HepG2 (cell line): ENCODE results near the gene ASTN2. TPM values are rescaled to one million over a fixed set of nuclear protein-coding genes. Genes with fewer than 3 reads are reported as not detected.

Source experiments
- ATAC-seq: fragments of 200-7000 bp; cut with Tn5 transposase; 3 replicates; pipeline ENCODE4 v1.9.1; 2020; ENCODE audit warnings: mild to moderate bottlenecking, moderate library complexity
- BruUV-seq: library from RNA; stranded (reverse); fragments of 400-500 nt; replicated peaks from 2 replicates; lab custom pipeline; 2021; lab: Mats Ljungman, UMichigan
- CTCF ChIA-PET: fragments of 300-600 bp; formaldehyde crosslinking; extraction: SDS; loops from one replicate; lab custom pipeline; 2021; ENCODE audit warnings: low total read pairs, inconsistent platforms, low intra/inter-chr PET ratio; lab: Yijun Ruan, JAX
- POLR2A ChIA-PET: fragments of 350-600 bp; sonication (Branson Sonifier 250); formaldehyde crosslinking; loops from one replicate; lab custom pipeline; 2020; ENCODE audit warnings: antibody characterized with exemption, inconsistent platforms; lab: Yijun Ruan, JAX
- DNase-seq: peaks from one replicate; pipeline ENCODE4 v3.0.0-alpha.2; 2015; ENCODE audit warnings: low spot score
- FAIRE-seq: peaks from 3 replicates; lab custom pipeline; 2011; peaks lifted over from hg19 to GRCh38; lab: Jason Lieb, UNC
- H2AFZ ChIP-seq: one replicate; pipeline ENCODE4 v1.6.1; 2011; ENCODE audit warnings: low read length, inconsistent platforms
- H3K27ac ChIP-seq: fragments of 300-600 bp; 3 replicates; pipeline ENCODE4 v1.8.0; 2011; ENCODE audit warnings: mixed run types, mild to moderate bottlenecking, mixed read lengths, low read length, inconsistent platforms; ENCODE audit not compliant: insufficient read depth; ENCODE audit errors: extremely low read length
- H3K27me3 ChIP-seq, 2 experiments: fragments of 200-600 bp in 1 of 2; 2 replicates in 1 of 2; 3 replicates in 1 of 2; pipeline versions ENCODE4 v1.6.0 to v1.8.0; 2011; ENCODE audit warnings: low read length in 2 of 2, mild to moderate bottlenecking in 2 of 2, moderate library complexity in 2 of 2, inconsistent platforms in 1 of 2; ENCODE audit not compliant: insufficient read depth in 2 of 2, control insufficient read depth in 1 of 2
- H3K36me3 ChIP-seq, 2 experiments: fragments of 200-600 bp in 1 of 2; replicated peaks in 1 of 2; 2 replicates in 1 of 2; 3 replicates in 1 of 2; pipeline versions ENCODE4 v1.5.1 to v1.8.0; 2011; ENCODE audit warnings: low read length in 2 of 2, inconsistent platforms in 1 of 2; ENCODE audit not compliant: insufficient read depth in 2 of 2, control insufficient read depth in 1 of 2
- H3K4me1 ChIP-seq: 2 replicates; pipeline ENCODE4 v1.5.1; 2012; ENCODE audit warnings: low read length, inconsistent platforms; ENCODE audit not compliant: insufficient read depth
- H3K4me2 ChIP-seq: 2 replicates; pipeline ENCODE4 v1.6.0; 2011; ENCODE audit warnings: low read depth, low read length, inconsistent platforms
- H3K4me3 ChIP-seq, 3 experiments: fragments of 200-600 bp in 1 of 3; sonication (generic), shearing (Covaris generic) in 1 of 3; replicated peaks in 1 of 3; 2 replicates each; pipeline ENCODE4 v1.5.1; 2011 to 2016; ENCODE audit warnings: low read length in 3 of 3, inconsistent platforms in 2 of 3, low read depth in 2 of 3, mild to moderate bottlenecking in 2 of 3, control low read depth in 1 of 3, mixed read lengths in 1 of 3; ENCODE audit not compliant: insufficient read depth in 1 of 3
- H3K79me2 ChIP-seq: one replicate; pipeline ENCODE4 v1.6.1; 2011; ENCODE audit warnings: low read length, inconsistent platforms; ENCODE audit not compliant: insufficient read depth
- H3K9ac ChIP-seq: 2 replicates; pipeline ENCODE4 v1.6.0; 2011; ENCODE audit warnings: mild to moderate bottlenecking, low read depth, low read length, inconsistent platforms; ENCODE audit not compliant: insufficient read depth
- H3K9me3 ChIP-seq: 2 replicates; pipeline ENCODE4 v1.5.1; 2012; ENCODE audit warnings: mild to moderate bottlenecking, low read length
- H4K20me1 ChIP-seq: 2 replicates; pipeline ENCODE4 v1.6.0; 2011; ENCODE audit warnings: inconsistent platforms, mild to moderate bottlenecking, low read length, moderate library complexity; ENCODE audit not compliant: insufficient read depth
- CENPX ChIP-seq: sonication (generic); formaldehyde crosslinking; IDR thresholded peaks from 2 replicates; pipeline ENCODE4 v1.9.0; 2021; ENCODE audit warnings: mild to moderate bottlenecking, missing genetic modification reagents, moderate library complexity
- HOXA3 ChIP-seq: sonication (generic); formaldehyde crosslinking; IDR thresholded peaks from 2 replicates; pipeline ENCODE4 v1.5.0; 2020; ENCODE audit warnings: missing genetic modification reagents
- IKZF4 ChIP-seq: sonication (generic); formaldehyde crosslinking; IDR thresholded peaks from 2 replicates; pipeline ENCODE4 v1.5.1; 2020; ENCODE audit warnings: borderline replicate concordance, mild to moderate bottlenecking, low read depth, missing genetic modification reagents; ENCODE audit errors: not compliant biosample characterization
- IKZF5 ChIP-seq: IDR thresholded peaks from 2 replicates; pipeline ENCODE4 v1.6.1; 2018; ENCODE audit warnings: missing genetic modification reagents, mild to moderate bottlenecking, missing compliant biosample characterization
- KMT2A ChIP-seq: sonication (generic); formaldehyde crosslinking; IDR thresholded peaks from 2 replicates; pipeline ENCODE4 v1.4.0; 2020; ENCODE audit warnings: missing genetic modification reagents
- PTBP1 ChIP-seq: fragments of 200-400 bp; formaldehyde crosslinking; IDR thresholded peaks from 2 replicates; pipeline ENCODE4 v1.6.1; 2018; ENCODE audit warnings: low read length, low read depth; ENCODE audit not compliant: poor library complexity, severe bottlenecking
- SCMH1 ChIP-seq: sonication (generic); formaldehyde crosslinking; IDR thresholded peaks from 2 replicates; pipeline ENCODE4 v1.9.0; 2021; ENCODE audit warnings: missing genetic modification reagents, mild to moderate bottlenecking, borderline replicate concordance
- SIN3B ChIP-seq: fragments of 150-350 bp; IDR thresholded peaks from 2 replicates; pipeline ENCODE4 v1.6.1; 2014; ENCODE audit warnings: low read length
- SP140L ChIP-seq: sonication (generic); formaldehyde crosslinking; IDR thresholded peaks from 2 replicates; pipeline ENCODE4 v1.4.0; 2020; ENCODE audit warnings: missing genetic modification reagents, borderline replicate concordance
- SP4 ChIP-seq: sonication (generic); formaldehyde crosslinking; IDR thresholded peaks from 2 replicates; pipeline ENCODE4 v1.8.1; 2023; ENCODE audit warnings: mild to moderate bottlenecking, missing genetic modification reagents
- SRY ChIP-seq: sonication (generic); formaldehyde crosslinking; IDR thresholded peaks from 2 replicates; pipeline ENCODE4 v1.8.0; 2022; ENCODE audit warnings: mild to moderate bottlenecking, missing genetic modification reagents
- TCF7 ChIP-seq: sonication (generic); IDR thresholded peaks from 2 replicates; pipeline ENCODE4 v1.6.1; 2016; ENCODE audit warnings: antibody characterized with exemption, low read depth
- THRA ChIP-seq: sonication (generic); formaldehyde crosslinking; IDR thresholded peaks from 2 replicates; pipeline ENCODE4 v1.4.0; 2020; ENCODE audit warnings: missing genetic modification reagents, borderline replicate concordance
- ZFP36L2 ChIP-seq: sonication (generic); formaldehyde crosslinking; IDR thresholded peaks from 2 replicates; pipeline ENCODE4 v1.4.0; 2020; ENCODE audit warnings: missing genetic modification reagents
- ZNF335 ChIP-seq: sonication (generic); formaldehyde crosslinking; IDR thresholded peaks from 2 replicates; pipeline ENCODE4 v1.4.0; 2020; ENCODE audit warnings: missing genetic modification reagents
- ZNF605 ChIP-seq: sonication (generic); formaldehyde crosslinking; IDR thresholded peaks from 2 replicates; pipeline ENCODE4 v1.8.0; 2022; ENCODE audit warnings: mild to moderate bottlenecking, missing genetic modification reagents
- ZNF629 ChIP-seq: sonication (generic); formaldehyde crosslinking; conservative IDR thresholded peaks from 2 replicates; pipeline ENCODE4 v1.5.0; 2020; ENCODE audit warnings: missing genetic modification reagents
- WGBS: methylation state at CpG from one replicate; pipeline ENCODE4 v1.1.6; 2017; ENCODE audit warnings: low lambda C conversion rate; 5-methylcytosine and 5-hydroxymethylcytosine counted together
- in situ Hi-C: cut with HindIII; loops from 2 replicates; pipeline ENCODE4 v1.10.0; 2017; ENCODE audit warnings: low pct_unique_long_range_greater_than_20kb; ENCODE audit not compliant: extremely low pct_ligation_motif_present
- intact Hi-C: fragments of 100-400 bp; cut with micrococcal nuclease; formaldehyde crosslinking; loops from one replicate; pipeline ENCODE4 v1.10.0; 2022; ENCODE audit not compliant: unreplicated experiment
- polyA plus RNA-seq, 8 experiments: library from polyadenylated mRNA; depleted of rRNA in 3 of 8; stranded (reverse) in 7 of 8; unstranded in 1 of 8; fragments of >200 nt; fragmentation: Illumina TruSeq in 4 of 8; extraction: Trizol in 4 of 8; gene quantifications; 2 replicates each; pipeline versions ENCODE4 v1.2.1 to v1.2.3, GENCODE V29; 2011 to 2016; ENCODE audit warnings: low read depth in 4 of 8, missing spikeins in 1 of 8, mixed read lengths in 1 of 8; ENCODE audit not compliant: insufficient read depth in 1 of 8
- total RNA-seq, 5 experiments: library from RNA; depleted of rRNA; stranded (reverse); fragments of >200 nt; fragmentation: Illumina TruSeq; extraction: Trizol; gene quantifications; 2 replicates each; pipeline ENCODE4 v1.2.3, GENCODE V29; 2016; ENCODE audit warnings: low read depth in 1 of 5
- TF ChIP-seq, protein P1 (sequence below): sonication (generic); formaldehyde crosslinking; IDR thresholded peaks from 2 replicates; pipeline ENCODE4 v1.4.0; 2020; ENCODE audit warnings: missing genetic modification reagents, mild to moderate bottlenecking, borderline replicate concordance
- TF ChIP-seq, protein P2 (sequence below): IDR thresholded peaks from 2 replicates; pipeline ENCODE4 v1.6.1; 2016; ENCODE audit warnings: missing compliant biosample characterization, missing genetic modification reagents, borderline replicate concordance

The ASTN2 gene
- total and polyA plus RNA-seq, 2 of the 13 experiments (the other 11 are each of a cell fraction or from before 2014, with no cell fraction given) = 5.2 to 13.5 TPM

DNA sequence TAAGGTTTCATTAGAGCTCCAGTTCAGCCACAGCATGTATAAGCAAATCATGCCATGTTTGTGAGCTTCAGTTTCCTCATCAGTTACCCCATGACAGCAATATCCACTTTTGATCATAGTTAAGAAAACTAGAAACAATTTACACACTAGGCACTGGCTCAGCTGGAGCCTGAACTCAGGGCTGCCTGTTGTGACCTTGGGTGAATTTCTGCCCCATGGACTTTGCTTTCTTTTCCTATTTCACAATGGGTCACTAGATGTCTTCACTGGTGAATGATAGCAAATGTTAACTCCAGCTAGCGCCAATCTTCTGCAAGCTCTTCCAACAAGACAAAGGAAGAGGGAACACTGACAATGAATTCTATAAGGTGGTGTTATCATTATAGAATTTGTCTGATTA is 961.1 kb downstream of the ASTN2 start:
- ATAC-seq (peak; percentile 96), FAIRE-seq (peak; percentile 93), DNase-seq (peak; percentile 77)
- Histone ChIP-seq H3K9ac (no peak overlapping the region), H3K27ac (no peak overlapping the region), H3K9me3 (peaks cover 11% of the 10 kb centered on the region), H3K36me3 (no peaks in the 10 kb centered on the region), H4K20me1 (no peaks in the 10 kb centered on the region), H3K79me2 (no peaks in the 10 kb centered on the region), H3K4me1 (peaks cover 23% of the 10 kb centered on the region), H3K4me2 (no peak overlapping the region), H3K4me3 (no peak overlapping the region), H2AFZ (no peak overlapping the region), H3K27me3 (no peaks in the 10 kb centered on the region)
- CTCF ChIA-PET = no interaction called here
- intact Hi-C loops = no loop called here
- 15% methylated on average over 1 of the region's 1 CpG for WGBS
- no TSS peak for BruUV-seq
- POLR2A ChIA-PET = no interaction called here
- in situ Hi-C loops = no loop called here
- no peak for TF ChIP-seq ZNF335
- no peak for TF ChIP-seq TCF7
- no peak for TF ChIP-seq ZFP36L2 (CRISPR knock-in tag)
- TF ChIP-seq ZNF605 = no peak
- TF ChIP-seq HOXA3 = no peak
- no peak for TF ChIP-seq IKZF4 (CRISPR knock-in tag)
- TF ChIP-seq, protein P1, sequence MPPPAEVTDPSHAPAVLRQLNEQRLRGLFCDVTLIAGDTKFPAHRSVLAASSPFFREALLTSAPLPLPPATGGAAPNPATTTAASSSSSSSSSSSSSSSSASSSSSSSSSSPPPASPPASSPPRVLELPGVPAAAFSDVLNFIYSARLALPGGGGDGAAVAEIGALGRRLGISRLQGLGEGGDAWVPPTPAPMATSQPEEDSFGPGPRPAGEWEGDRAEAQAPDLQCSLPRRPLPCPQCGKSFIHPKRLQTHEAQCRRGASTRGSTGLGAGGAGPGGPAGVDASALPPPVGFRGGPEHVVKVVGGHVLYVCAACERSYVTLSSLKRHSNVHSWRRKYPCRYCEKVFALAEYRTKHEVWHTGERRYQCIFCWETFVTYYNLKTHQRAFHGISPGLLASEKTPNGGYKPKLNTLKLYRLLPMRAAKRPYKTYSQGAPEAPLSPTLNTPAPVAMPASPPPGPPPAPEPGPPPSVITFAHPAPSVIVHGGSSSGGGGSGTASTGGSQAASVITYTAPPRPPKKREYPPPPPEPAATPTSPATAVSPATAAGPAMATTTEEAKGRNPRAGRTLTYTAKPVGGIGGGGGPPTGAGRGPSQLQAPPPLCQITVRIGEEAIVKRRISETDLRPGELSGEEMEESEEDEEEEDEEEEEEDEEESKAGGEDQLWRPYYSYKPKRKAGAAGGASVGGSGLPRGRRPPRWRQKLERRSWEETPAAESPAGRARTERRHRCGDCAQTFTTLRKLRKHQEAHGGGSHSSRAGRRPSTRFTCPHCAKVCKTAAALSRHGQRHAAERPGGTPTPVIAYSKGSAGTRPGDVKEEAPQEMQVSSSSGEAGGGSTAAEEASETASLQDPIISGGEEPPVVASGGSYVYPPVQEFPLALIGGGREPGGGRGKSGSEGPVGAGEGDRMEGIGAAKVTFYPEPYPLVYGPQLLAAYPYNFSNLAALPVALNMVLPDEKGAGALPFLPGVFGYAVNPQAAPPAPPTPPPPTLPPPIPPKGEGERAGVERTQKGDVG (CRISPR knock-in tag) = no peak
- TF ChIP-seq SCMH1 (CRISPR knock-in tag) = no peak
- no peak for TF ChIP-seq SIN3B
- no peak for TF ChIP-seq SP140L (CRISPR knock-in tag)
- peak; percentile 32; the same call in 1 of the 2 replicates for TF ChIP-seq ZNF629 (CRISPR knock-in tag)
- TF ChIP-seq CENPX (CRISPR knock-in tag) = no peak
- TF ChIP-seq, protein P2, sequence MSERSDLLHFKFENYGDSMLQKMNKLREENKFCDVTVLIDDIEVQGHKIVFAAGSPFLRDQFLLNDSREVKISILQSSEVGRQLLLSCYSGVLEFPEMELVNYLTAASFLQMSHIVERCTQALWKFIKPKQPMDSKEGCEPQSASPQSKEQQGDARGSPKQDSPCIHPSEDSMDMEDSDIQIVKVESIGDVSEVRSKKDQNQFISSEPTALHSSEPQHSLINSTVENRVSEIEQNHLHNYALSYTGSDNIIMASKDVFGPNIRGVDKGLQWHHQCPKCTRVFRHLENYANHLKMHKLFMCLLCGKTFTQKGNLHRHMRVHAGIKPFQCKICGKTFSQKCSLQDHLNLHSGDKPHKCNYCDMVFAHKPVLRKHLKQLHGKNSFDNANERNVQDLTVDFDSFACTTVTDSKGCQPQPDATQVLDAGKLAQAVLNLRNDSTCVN (CRISPR knock-in tag) = no peak
- TF ChIP-seq IKZF5 (CRISPR knock-in tag) = peak; percentile 65; the same call in 1 of the 2 replicates
- TF ChIP-seq SP4 (CRISPR knock-in tag) = no peak
- no peak for TF ChIP-seq SRY (CRISPR knock-in tag)
- no peak for TF ChIP-seq KMT2A (CRISPR knock-in tag)
- no peak for TF ChIP-seq PTBP1
- TF ChIP-seq THRA (CRISPR knock-in tag) = peak; percentile 65; the same call in 1 of the 2 replicates
